GM19328 (cell line): ENCODE results near the gene EMILIN3.

Experiments used
- ATAC-seq: cut with Tn5 transposase; IDR thresholded peaks from one replicate; pipeline ENCODE4 v1.9.1; 2021; ENCODE audit warnings: mild to moderate bottlenecking, moderate library complexity; ENCODE audit not compliant: unreplicated experiment

The EMILIN3 gene

GRCh38 chr20:41366546-41367392, at the start of gene EMILIN3:
Gene EMILIN3 (minus strand): TSS chr20:41366818. CDS start chr20:41366634, 184 bp downstream.
- no peak for ATAC-seq

- ATAC-seq: no peak
Measured at GRCh38 chr20:41415191-41415590, 48.6 kb upstream of the EMILIN3 start.

GRCh38 chr20:41413169-41413568, 46.6 kb upstream of the EMILIN3 start:
- ATAC-seq: no peak

- no peak for ATAC-seq
Measured at GRCh38 chr20:41412324-41413120, 45.9 kb upstream of the EMILIN3 start.

GRCh38 chr20:41411391-41411847, 44.8 kb upstream of the EMILIN3 start:
- ATAC-seq: no peak

GRCh38 chr20:41408986-41409385, 42.4 kb upstream of the EMILIN3 start:
- ATAC-seq: no peak

- ATAC-seq: no peak
Measured at GRCh38 chr20:41408156-41408794, 41.7 kb upstream of the EMILIN3 start.

- no peak for ATAC-seq
Measured at GRCh38 chr20:41407607-41408006, 41.0 kb upstream of the EMILIN3 start.

GRCh38 chr20:41406896-41407444, 40.4 kb upstream of the EMILIN3 start:
- ATAC-seq: no peak

GRCh38 chr20:41406353-41406752, 39.7 kb upstream of the EMILIN3 start:
- ATAC-seq: no peak

GRCh38 chr20:41405436-41405835, 38.8 kb upstream of the EMILIN3 start:
- no peak for ATAC-seq

GRCh38 chr20:41403604-41404003, 37.0 kb upstream of the EMILIN3 start:
- ATAC-seq: no peak

- no peak for ATAC-seq
Measured at GRCh38 chr20:41398408-41398807, 31.8 kb upstream of the EMILIN3 start.

- no peak for ATAC-seq
Measured at GRCh38 chr20:41395667-41396664, 29.3 kb upstream of the EMILIN3 start.

GRCh38 chr20:41394931-41395666, 28.5 kb upstream of the EMILIN3 start:
- ATAC-seq: no peak

GRCh38 chr20:41394081-41394480, 27.5 kb upstream of the EMILIN3 start:
- ATAC-seq: no peak

GRCh38 chr20:41393705-41394066, 27.1 kb upstream of the EMILIN3 start:
- ATAC-seq: no peak

- ATAC-seq: no peak
Measured at GRCh38 chr20:41392871-41393704, 26.5 kb upstream of the EMILIN3 start.
